Measurements from ENCODE around the gene MNAT1.

The MNAT1 gene

DNA sequence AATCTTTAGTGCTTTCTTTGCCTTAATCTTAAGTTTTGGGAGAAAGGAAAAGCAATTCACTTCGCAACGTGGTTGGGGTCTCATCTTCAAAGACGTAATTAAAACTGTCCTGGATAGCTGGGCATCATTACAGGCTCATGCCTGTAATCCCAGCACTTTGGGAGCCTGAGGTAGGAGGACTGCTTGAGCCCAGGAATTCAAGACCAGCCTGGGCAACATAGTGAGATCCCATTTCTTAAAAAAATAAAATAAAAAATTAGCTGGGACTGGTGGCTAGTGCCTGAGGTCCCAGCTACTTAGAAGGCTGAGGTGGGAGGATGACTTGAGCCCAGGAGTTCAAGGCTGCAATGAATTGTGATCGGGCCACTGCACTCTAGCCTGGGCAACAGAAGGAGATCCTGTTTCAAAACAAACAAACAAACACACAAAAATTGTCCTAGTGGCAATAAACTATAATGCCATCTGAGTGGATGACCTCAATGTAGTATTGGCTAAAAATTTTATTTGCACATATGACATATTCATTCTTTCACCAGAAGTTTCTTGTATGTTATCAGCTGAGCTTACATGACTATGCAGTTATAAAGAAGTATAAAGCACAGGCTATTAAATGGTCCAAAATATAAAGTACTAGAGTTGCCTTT is 1.6 kb upstream of the MNAT1 start:
- no peak overlapping the region for H3K27ac ChIP-seq
- no peaks in the 10 kb centered on the region for H3K27me3 ChIP-seq (ENCODE audit: control insufficient read depth, insufficient read depth, low read length)
- peaks cover 26% of the 10 kb centered on the region for H3K79me2 ChIP-seq
- no peaks in the 10 kb centered on the region for H3K9me3 ChIP-seq (ENCODE audit: control insufficient read depth, low read length)
- H3K36me3 ChIP-seq (ENCODE audit: control insufficient read depth, insufficient read depth, low read length) = no peaks in the 10 kb centered on the region
- no peak for TF ChIP-seq CTCF (IDR thresholded peaks at IDR 0.05)
- no peak overlapping the region for H3K9ac ChIP-seq
- H3K4me1 ChIP-seq = peaks cover 6% of the 10 kb centered on the region
- H3K4me3 ChIP-seq (ENCODE audit: low read depth, low read length) = no peak overlapping the region
- no peak overlapping the region for H3K4me2 ChIP-seq (ENCODE audit: low read length)
- H2AFZ ChIP-seq = no peak overlapping the region

DNA sequence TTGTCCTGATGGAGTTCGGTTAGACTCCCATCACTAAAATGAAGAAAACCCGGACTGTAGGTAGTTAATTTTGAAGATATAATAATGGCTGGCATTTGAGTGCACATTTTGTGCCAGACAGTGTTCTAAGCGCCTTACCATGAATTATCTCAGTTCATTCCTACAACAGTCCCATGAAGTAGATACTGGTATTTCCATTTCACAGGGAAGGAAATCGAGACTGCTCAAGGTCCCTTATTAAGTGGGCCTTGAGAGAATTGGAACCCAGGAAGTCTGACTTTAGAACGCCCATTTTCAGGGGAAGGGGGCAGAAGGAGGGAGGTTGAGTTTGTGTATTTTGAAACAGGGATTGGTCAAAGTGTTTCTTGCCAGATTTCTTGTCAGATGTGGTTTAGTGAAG is 855 bp downstream of the MNAT1 start:
- no peak overlapping the region for H2AFZ ChIP-seq
- no peak overlapping the region for H3K27ac ChIP-seq
- H3K4me3 ChIP-seq (ENCODE audit: low read depth, low read length) = peak overlapping the region; percentile 99
- peaks cover 6% of the 10 kb centered on the region for H3K4me1 ChIP-seq
- H3K4me2 ChIP-seq (ENCODE audit: low read length) = peak overlapping the region; percentile 60
- peaks cover 34% of the 10 kb centered on the region for H3K79me2 ChIP-seq
- TF ChIP-seq CTCF (IDR thresholded peaks at IDR 0.05) = no peak
- no peaks in the 10 kb centered on the region for H3K36me3 ChIP-seq (ENCODE audit: control insufficient read depth, insufficient read depth, low read length)
- H3K9ac ChIP-seq = peak overlapping the region; percentile 64
- no peaks in the 10 kb centered on the region for H3K27me3 ChIP-seq (ENCODE audit: control insufficient read depth, insufficient read depth, low read length)
- no peaks in the 10 kb centered on the region for H3K9me3 ChIP-seq (ENCODE audit: control insufficient read depth, low read length)

DNA sequence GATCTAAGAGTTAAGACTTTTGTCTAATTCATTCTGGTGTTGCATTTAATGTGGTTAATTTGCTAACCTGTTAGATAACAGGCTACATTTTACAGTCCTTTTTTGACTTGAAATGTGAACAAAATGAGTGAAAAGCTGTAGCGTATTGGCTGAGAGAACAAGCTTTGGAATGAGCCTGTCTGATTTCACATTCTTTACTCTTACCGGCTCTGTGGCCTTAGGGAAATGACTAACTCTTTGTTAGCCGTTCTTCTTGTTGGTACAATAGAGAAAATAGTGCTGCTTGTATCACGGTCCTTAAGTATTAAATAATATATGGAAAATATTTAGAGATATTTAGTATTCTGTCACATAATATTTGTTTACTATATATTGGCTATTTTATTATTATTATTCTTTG is 1.9 kb downstream of the MNAT1 start:
- no peak for TF ChIP-seq CTCF (IDR thresholded peaks at IDR 0.05)
- H3K27me3 ChIP-seq (ENCODE audit: control insufficient read depth, insufficient read depth, low read length) = no peaks in the 10 kb centered on the region
- H3K4me3 ChIP-seq (ENCODE audit: low read depth, low read length) = no peak overlapping the region
- no peak overlapping the region for H3K4me2 ChIP-seq (ENCODE audit: low read length)
- no peaks in the 10 kb centered on the region for H3K9me3 ChIP-seq (ENCODE audit: control insufficient read depth, low read length)
- H3K4me1 ChIP-seq = peaks cover 6% of the 10 kb centered on the region
- H3K36me3 ChIP-seq (ENCODE audit: control insufficient read depth, insufficient read depth, low read length) = no peaks in the 10 kb centered on the region
- no peak overlapping the region for H3K27ac ChIP-seq
- H2AFZ ChIP-seq = no peak overlapping the region
- H3K79me2 ChIP-seq = peaks cover 34% of the 10 kb centered on the region
- no peak overlapping the region for H3K9ac ChIP-seq

- peaks cover 49% of the 10 kb centered on the region for H3K79me2 ChIP-seq
Observed at GRCh38 chr14:60738843-60739508, 4.4 kb downstream of the MNAT1 start.

More at GRCh38 chr14:60738843-60739508, 4.4 kb downstream of the MNAT1 start:
- no peaks in the 10 kb centered on the region for H3K9me3 ChIP-seq (ENCODE audit: control insufficient read depth, low read length)
- peaks cover 5% of the 10 kb centered on the region for H3K4me1 ChIP-seq
- no peaks in the 10 kb centered on the region for H3K27me3 ChIP-seq (ENCODE audit: control insufficient read depth, insufficient read depth, low read length)
- no peak overlapping the region for H3K27ac ChIP-seq
- H2AFZ ChIP-seq = no peak overlapping the region
- H3K4me3 ChIP-seq (ENCODE audit: low read depth, low read length) = no peak overlapping the region
- no peaks in the 10 kb centered on the region for H3K36me3 ChIP-seq (ENCODE audit: control insufficient read depth, insufficient read depth, low read length)
- H3K9ac ChIP-seq = no peak overlapping the region
- H3K4me2 ChIP-seq (ENCODE audit: low read length) = no peak overlapping the region
- TF ChIP-seq CTCF (IDR thresholded peaks at IDR 0.05) = no peak
